ENCODE data around the gene SUMF1. TPM values are rescaled to one million over a fixed set of nuclear protein-coding genes. Genes with fewer than 3 reads are reported as not detected.

Gene SUMF1
- polyA plus RNA-seq, 1 donor (not counting 4 experiments of a cell fraction or from before 2014, with no cell fraction given) = 36.1 TPM

DNA sequence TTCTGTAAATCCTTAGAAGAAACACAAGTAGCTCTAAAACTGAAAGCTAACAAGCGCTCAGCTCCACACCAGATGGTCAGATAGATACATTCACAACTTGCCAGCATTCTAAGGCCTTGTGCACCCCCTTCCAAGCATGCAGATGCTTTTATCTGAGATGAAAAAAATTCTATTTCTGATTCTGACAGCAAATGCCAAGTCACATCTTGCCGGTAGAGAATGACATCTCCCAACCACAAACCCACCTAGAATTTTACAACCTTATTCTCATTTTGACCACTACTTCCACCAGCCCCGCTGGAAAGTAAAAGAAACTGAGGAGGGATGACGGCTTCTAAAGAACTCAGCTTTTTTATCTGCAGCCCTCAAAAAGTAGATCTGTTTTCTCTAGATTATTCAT, 57.7 kb downstream of the SUMF1 start:
- H4K20me1 ChIP-seq (ENCODE audit: control insufficient read depth, extremely low read depth, insufficient read depth, low read length) = no peaks in the 10 kb centered on the region
- no peak overlapping the region for H2AFZ ChIP-seq (ENCODE audit: control insufficient read depth, low read length)
- dilution Hi-C loops (cut with MboI; ENCODE audit: extremely low pct_ligation_motif_present, low sequenced_read_pairs) = no loop called here
- TF ChIP-seq EZH2 (IDR thresholded peaks at IDR 0.05; ENCODE audit: low read length) = no peak
- TF ChIP-seq, protein P1, sequence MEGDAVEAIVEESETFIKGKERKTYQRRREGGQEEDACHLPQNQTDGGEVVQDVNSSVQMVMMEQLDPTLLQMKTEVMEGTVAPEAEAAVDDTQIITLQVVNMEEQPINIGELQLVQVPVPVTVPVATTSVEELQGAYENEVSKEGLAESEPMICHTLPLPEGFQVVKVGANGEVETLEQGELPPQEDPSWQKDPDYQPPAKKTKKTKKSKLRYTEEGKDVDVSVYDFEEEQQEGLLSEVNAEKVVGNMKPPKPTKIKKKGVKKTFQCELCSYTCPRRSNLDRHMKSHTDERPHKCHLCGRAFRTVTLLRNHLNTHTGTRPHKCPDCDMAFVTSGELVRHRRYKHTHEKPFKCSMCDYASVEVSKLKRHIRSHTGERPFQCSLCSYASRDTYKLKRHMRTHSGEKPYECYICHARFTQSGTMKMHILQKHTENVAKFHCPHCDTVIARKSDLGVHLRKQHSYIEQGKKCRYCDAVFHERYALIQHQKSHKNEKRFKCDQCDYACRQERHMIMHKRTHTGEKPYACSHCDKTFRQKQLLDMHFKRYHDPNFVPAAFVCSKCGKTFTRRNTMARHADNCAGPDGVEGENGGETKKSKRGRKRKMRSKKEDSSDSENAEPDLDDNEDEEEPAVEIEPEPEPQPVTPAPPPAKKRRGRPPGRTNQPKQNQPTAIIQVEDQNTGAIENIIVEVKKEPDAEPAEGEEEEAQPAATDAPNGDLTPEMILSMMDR (optimal IDR thresholded peaks at IDR 0.05 in 1 of 3, IDR thresholded peaks at IDR 0.05 in 1 of 3, conservative IDR thresholded peaks at IDR 0.05 in 1 of 3; ENCODE audit: extremely low read depth in 1 of 3, insufficient read depth in 2 of 3, low read length in 3 of 3) = no peak
- peaks cover 0 to 2% of the 10 kb centered on the region in 2 experiments for H3K36me3 ChIP-seq (ENCODE audit: control insufficient read depth in 2 of 2, extremely low read depth in 1 of 2, insufficient read depth in 2 of 2, low read length in 2 of 2)
- H3K4me1 ChIP-seq (ENCODE audit: control insufficient read depth, extremely low read depth, insufficient read depth, low read length) = peaks cover 4% of the 10 kb centered on the region
- FAIRE-seq = no peak
- H3K9ac ChIP-seq (ENCODE audit: control insufficient read depth, extremely low read depth, insufficient read depth, low read length) = no peak overlapping the region
- no peak overlapping the region for H3K27ac ChIP-seq (ENCODE audit: control insufficient read depth, insufficient read depth, low read length)
- H3K4me3 ChIP-seq (ENCODE audit: control insufficient read depth in 2 of 3, extremely low read depth in 1 of 3, insufficient read depth in 2 of 3, low read depth in 1 of 3, low read length in 3 of 3) = no peak overlapping the region
- DNase-seq (ENCODE audit: low read depth, low spot score) = no peak
- no peaks in the 10 kb centered on the region for H3K9me3 ChIP-seq (ENCODE audit: control insufficient read depth, low read depth, low read length)
- H3K4me2 ChIP-seq (ENCODE audit: control insufficient read depth, extremely low read depth, insufficient read depth, low read depth, low read length) = no peak overlapping the region
- H3K27me3 ChIP-seq (ENCODE audit: control insufficient read depth, extremely low read depth, insufficient read depth, low read length) = no peaks in the 10 kb centered on the region
- no peaks in the 10 kb centered on the region for H3K9me1 ChIP-seq (ENCODE audit: control insufficient read depth, extremely low read depth, insufficient read depth, low read length)
- no peaks in the 10 kb centered on the region for H3K79me2 ChIP-seq (ENCODE audit: control insufficient read depth, insufficient read depth, low read length)

DNA sequence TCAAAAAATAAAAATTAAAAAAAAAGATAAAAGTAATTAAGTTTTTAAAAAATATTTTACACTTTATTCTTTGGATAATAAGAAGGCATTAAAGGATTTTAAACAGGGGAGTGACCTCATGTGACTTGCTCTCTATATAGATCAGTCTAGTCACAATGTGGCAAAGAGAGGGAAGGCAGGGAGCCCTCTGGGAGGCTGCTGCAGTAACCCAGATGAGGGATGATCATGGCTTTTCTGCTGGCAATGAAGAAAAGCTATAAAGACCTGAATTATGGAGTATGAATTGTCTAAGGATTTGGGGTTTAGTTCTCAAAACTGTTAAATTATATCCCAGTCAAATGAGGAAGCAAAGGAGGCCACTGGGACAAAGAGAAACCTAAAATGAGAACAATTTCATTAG, 58.1 kb downstream of the SUMF1 start:
- TF ChIP-seq EZH2 (IDR thresholded peaks at IDR 0.05; ENCODE audit: low read length) = no peak
- TF ChIP-seq, protein P1 (optimal IDR thresholded peaks at IDR 0.05 in 1 of 3, IDR thresholded peaks at IDR 0.05 in 1 of 3, conservative IDR thresholded peaks at IDR 0.05 in 1 of 3; ENCODE audit: extremely low read depth in 1 of 3, insufficient read depth in 2 of 3, low read length in 3 of 3) = no peak
- no peaks in the 10 kb centered on the region for H3K9me1 ChIP-seq (ENCODE audit: control insufficient read depth, extremely low read depth, insufficient read depth, low read length)
- H3K4me2 ChIP-seq (ENCODE audit: control insufficient read depth, extremely low read depth, insufficient read depth, low read depth, low read length) = no peak overlapping the region
- peaks cover 4% of the 10 kb centered on the region for H3K4me1 ChIP-seq (ENCODE audit: control insufficient read depth, extremely low read depth, insufficient read depth, low read length)
- no peaks in the 10 kb centered on the region for H3K9me3 ChIP-seq (ENCODE audit: control insufficient read depth, low read depth, low read length)
- no peak for FAIRE-seq
- no peak for DNase-seq (ENCODE audit: low read depth, low spot score)
- H3K79me2 ChIP-seq (ENCODE audit: control insufficient read depth, insufficient read depth, low read length) = no peaks in the 10 kb centered on the region
- no peak overlapping the region for H3K4me3 ChIP-seq (ENCODE audit: control insufficient read depth in 2 of 3, extremely low read depth in 1 of 3, insufficient read depth in 2 of 3, low read depth in 1 of 3, low read length in 3 of 3)
- H4K20me1 ChIP-seq (ENCODE audit: control insufficient read depth, extremely low read depth, insufficient read depth, low read length) = no peaks in the 10 kb centered on the region
- H2AFZ ChIP-seq (ENCODE audit: control insufficient read depth, low read length) = no peak overlapping the region
- H3K9ac ChIP-seq (ENCODE audit: control insufficient read depth, extremely low read depth, insufficient read depth, low read length) = no peak overlapping the region
- H3K36me3 ChIP-seq (ENCODE audit: control insufficient read depth in 2 of 2, extremely low read depth in 1 of 2, insufficient read depth in 2 of 2, low read length in 2 of 2) = peaks cover 0 to 2% of the 10 kb centered on the region in 2 experiments
- dilution Hi-C loops (cut with MboI; ENCODE audit: extremely low pct_ligation_motif_present, low sequenced_read_pairs) = no loop called here
- no peaks in the 10 kb centered on the region for H3K27me3 ChIP-seq (ENCODE audit: control insufficient read depth, extremely low read depth, insufficient read depth, low read length)
- H3K27ac ChIP-seq (ENCODE audit: control insufficient read depth, insufficient read depth, low read length) = no peak overlapping the region

Measured in keratinocyte (primary cell).